GM23248 (cell line): ENCODE measurements around the gene FZD1. TPM values are rescaled to one million over a fixed set of nuclear protein-coding genes. Genes with fewer than 3 reads are reported as not detected.

Source experiments
- DNase-seq: peaks from one replicate; pipeline ENCODE4 v3.0.0-alpha.2; 2015
- H2AFZ ChIP-seq: fragments of 200-600 bp; sonication (generic); 2 replicates; pipeline ENCODE4 v1.6.1; 2016; ENCODE audit warnings: antibody characterized with exemption
- H3F3A ChIP-seq: fragments of 200-600 bp; sonication (generic); 2 replicates; pipeline ENCODE4 v1.6.1; 2016; ENCODE audit warnings: mild to moderate bottlenecking, antibody characterized with exemption, mixed run types; ENCODE audit not compliant: insufficient read depth
- H3K27ac ChIP-seq: fragments of 200-600 bp; sonication (generic); 2 replicates; pipeline ENCODE4 v1.5.1; 2016; ENCODE audit warnings: mild to moderate bottlenecking
- H3K27me3 ChIP-seq: fragments of 200-600 bp; sonication (generic); replicated peaks from 2 replicates; pipeline ENCODE4 v1.6.1; 2016; ENCODE audit warnings: mild to moderate bottlenecking; ENCODE audit not compliant: insufficient read depth
- H3K36me3 ChIP-seq: fragments of 200-600 bp; sonication (generic); 2 replicates; pipeline ENCODE4 v1.6.1; 2016; ENCODE audit warnings: low read depth, mild to moderate bottlenecking
- H3K4me1 ChIP-seq: fragments of 200-600 bp; sonication (generic); 2 replicates; pipeline ENCODE4 v1.6.1; 2016; ENCODE audit warnings: mild to moderate bottlenecking; ENCODE audit not compliant: insufficient read depth
- H3K4me2 ChIP-seq: fragments of 200-600 bp; sonication (generic); one replicate; pipeline ENCODE4 v1.6.1; 2016; ENCODE audit warnings: mild to moderate bottlenecking; ENCODE audit not compliant: unreplicated experiment
- H3K4me3 ChIP-seq: fragments of 200-600 bp; sonication (generic); 2 replicates; pipeline ENCODE4 v1.5.1; 2016; ENCODE audit warnings: mild to moderate bottlenecking
- H3K79me2 ChIP-seq: fragments of 200-600 bp; sonication (generic); 2 replicates; pipeline ENCODE4 v1.6.1; 2016; ENCODE audit warnings: mild to moderate bottlenecking; ENCODE audit not compliant: insufficient read depth
- H3K9ac ChIP-seq: fragments of 200-600 bp; sonication (generic); 2 replicates; pipeline ENCODE4 v1.6.1; 2016; ENCODE audit warnings: mild to moderate bottlenecking
- H3K9me2 ChIP-seq: fragments of 200-600 bp; sonication (generic); 2 replicates; pipeline ENCODE4 v1.6.1; 2016; ENCODE audit warnings: mixed run types, mild to moderate bottlenecking, moderate library complexity; ENCODE audit not compliant: insufficient read depth
- H3K9me3 ChIP-seq: fragments of 200-600 bp; sonication (generic); one replicate; pipeline ENCODE4 v1.6.1; 2017; ENCODE audit warnings: low read depth
- H4K20me1 ChIP-seq: fragments of 200-600 bp; sonication (generic); 2 replicates; pipeline ENCODE4 v1.6.0; 2016; ENCODE audit not compliant: insufficient read depth
- EZH2 ChIP-seq: fragments of 200-600 bp; sonication (generic); IDR thresholded peaks from 2 replicates; pipeline ENCODE4 v1.6.1; 2018; ENCODE audit warnings: antibody characterized with exemption, mild to moderate bottlenecking; ENCODE audit not compliant: insufficient read depth, poor library complexity, severe bottlenecking
- EZH2phosphoT487 ChIP-seq: fragments of 200-600 bp; sonication (generic); IDR thresholded peaks from 2 replicates; pipeline ENCODE4 v1.6.1; 2018; ENCODE audit warnings: antibody characterized with exemption, moderate library complexity, mild to moderate bottlenecking, low read depth; ENCODE audit not compliant: insufficient read depth
- WGBS, 2 experiments: methylation state at CpG; one replicate each; pipeline ENCODE4 v1.1.6; 2015 to 2017; ENCODE audit warnings: low lambda C conversion rate in 2 of 2, low coverage in 1 of 2; ENCODE audit errors: missing lambda C conversion rate in 2 of 2; 5-methylcytosine and 5-hydroxymethylcytosine counted together
- in situ Hi-C: fragments of 300-500 bp; cut with MboI; formaldehyde crosslinking; loops from 2 replicates; pipeline ENCODE4 v1.15.0; 2020
- polyA plus RNA-seq: library from polyadenylated mRNA; unstranded; fragments of >200 nt; fragmentation: Nextera tagmentation; extraction: Ambion mirVana; gene quantifications from 2 replicates; pipeline ENCODE4 v1.2.1, GENCODE V29; 2016
- total RNA-seq: library from RNA; depleted of rRNA; stranded (reverse); fragments of >200 nt; shearing (Covaris generic); gene quantifications from 2 replicates; pipeline ENCODE4 v1.2.3, GENCODE V29; 2014

FZD1 gene
- total and polyA plus RNA-seq, 2 experiments from 2014 or later: 4.0 to 15.1 TPM

GRCh38 chr7:91230100-91230499, 34.1 kb upstream of the FZD1 start:
- Histone ChIP-seq H4K20me1 (no peaks in the 10 kb centered on the region), H3K27me3 (no peaks in the 10 kb centered on the region), H3K4me1 (peaks cover 27% of the 10 kb centered on the region), H3F3A (peaks cover 26% of the 10 kb centered on the region), H3K79me2 (no peaks in the 10 kb centered on the region), H3K36me3 (no peaks in the 10 kb centered on the region), H3K9ac (no peak overlapping the region), H2AFZ (no peak overlapping the region), H3K4me2 (no peak overlapping the region), H3K4me3 (no peak overlapping the region), H3K9me3 (no peaks in the 10 kb centered on the region), H3K9me2 (no peaks in the 10 kb centered on the region), H3K27ac (no peak overlapping the region)
- TF ChIP-seq EZH2 (no peak), EZH2phosphoT487 (no peak)
- no peak for DNase-seq
- in situ Hi-C loops: no loop called here
- WGBS, 2 experiments: 89 to 90% methylated on average over 2 of the region's 2 CpGs

GRCh38 chr7:91230503-91230902, 33.7 kb upstream of the FZD1 start:
- no peak for DNase-seq
- Histone ChIP-seq H3K79me2 (no peaks in the 10 kb centered on the region), H2AFZ (no peak overlapping the region), H3F3A (peaks cover 26% of the 10 kb centered on the region), H3K9me3 (no peaks in the 10 kb centered on the region), H3K9me2 (no peaks in the 10 kb centered on the region), H3K36me3 (no peaks in the 10 kb centered on the region), H3K27ac (no peak overlapping the region), H4K20me1 (no peaks in the 10 kb centered on the region), H3K4me1 (peaks cover 27% of the 10 kb centered on the region), H3K4me3 (no peak overlapping the region), H3K4me2 (no peak overlapping the region), H3K27me3 (no peaks in the 10 kb centered on the region), H3K9ac (no peak overlapping the region)
- TF ChIP-seq EZH2 (no peak), EZH2phosphoT487 (no peak)
- 86 to 87% methylated on average over 3 of the region's 3 CpGs for WGBS, 2 experiments
- in situ Hi-C loops: no loop called here

- DNase-seq: no peak
- in situ Hi-C loops: no loop called here
- TF ChIP-seq EZH2: no peak
- TF ChIP-seq EZH2phosphoT487: no peak
- Histone ChIP-seq H3K36me3 (no peaks in the 10 kb centered on the region), H3K4me2 (no peak overlapping the region), H3K9ac (no peak overlapping the region), H3K9me2 (no peaks in the 10 kb centered on the region), H3K27me3 (no peaks in the 10 kb centered on the region), H3K4me3 (no peak overlapping the region), H4K20me1 (no peaks in the 10 kb centered on the region), H2AFZ (no peak overlapping the region), H3K4me1 (peaks cover 15% of the 10 kb centered on the region), H3K27ac (no peak overlapping the region), H3K79me2 (no peaks in the 10 kb centered on the region), H3K9me3 (no peaks in the 10 kb centered on the region), H3F3A (peaks cover 21% of the 10 kb centered on the region)
- WGBS, 2 experiments: 81 to 86% methylated on average over 8 of the region's 8 CpGs
Measured at GRCh38 chr7:91233212-91233611, 31.0 kb upstream of the FZD1 start.

GRCh38 chr7:91235211-91235832, 28.9 kb upstream of the FZD1 start:
- 67 to 72% methylated on average over 6 of the region's 6 CpGs for WGBS, 2 experiments
- Histone ChIP-seq H3K27ac (no peak overlapping the region), H3K9me2 (no peaks in the 10 kb centered on the region), H4K20me1 (no peaks in the 10 kb centered on the region), H3K27me3 (no peaks in the 10 kb centered on the region), H3K36me3 (no peaks in the 10 kb centered on the region), H3K4me1 (peaks cover 19% of the 10 kb centered on the region), H3K79me2 (no peaks in the 10 kb centered on the region), H3K9ac (no peak overlapping the region), H3K4me3 (no peak overlapping the region), H3F3A (peaks cover 10% of the 10 kb centered on the region), H2AFZ (no peak overlapping the region), H3K4me2 (no peak overlapping the region), H3K9me3 (no peaks in the 10 kb centered on the region)
- DNase-seq: no peak
- TF ChIP-seq EZH2: no peak
- TF ChIP-seq EZH2phosphoT487: no peak
- in situ Hi-C loops: no loop called here

GRCh38 chr7:91239171-91239604, 25.0 kb upstream of the FZD1 start:
- WGBS, 2 experiments: 36% methylated on average over 2 of the region's 2 CpGs
- H2AFZ ChIP-seq: peak overlapping the region; percentile 63; the same call in 1 of the 2 replicates
- H3K4me1 ChIP-seq: peaks cover 55% of the 10 kb centered on the region
- H3K9me2 ChIP-seq: no peaks in the 10 kb centered on the region
- no peaks in the 10 kb centered on the region for H4K20me1 ChIP-seq
- no peaks in the 10 kb centered on the region for H3K27me3 ChIP-seq
- peaks cover 43% of the 10 kb centered on the region for H3F3A ChIP-seq
- H3K4me2 ChIP-seq: no peak overlapping the region
- H3K9ac ChIP-seq: no peak overlapping the region
- H3K9me3 ChIP-seq: no peaks in the 10 kb centered on the region
- TF ChIP-seq EZH2 (no peak), EZH2phosphoT487 (no peak)
- in situ Hi-C loops: no loop called here
- no peaks in the 10 kb centered on the region for H3K36me3 ChIP-seq
- peak overlapping the region; percentile 34 for H3K27ac ChIP-seq
- peak; percentile 68 for DNase-seq
- H3K79me2 ChIP-seq: no peaks in the 10 kb centered on the region
- H3K4me3 ChIP-seq: 0 out of 2 replicates have a peak overlapping the region, but pooled peaks have one; percentile 1
